ENCODE measurements around the gene SDK2.

- TF ChIP-seq MEF2A (IDR thresholded peaks at IDR 0.05; ENCODE audit: borderline replicate concordance, low read depth) (no peak), EZH2phosphoT487 (IDR thresholded peaks at IDR 0.05; ENCODE audit: borderline replicate concordance, low read depth) (no peak)
These were observed 135.2 kb downstream of the SDK2 start for GRCh38 chr17:73508931-73509605.
